Choroid plexus epithelial cell (primary cell): Measurements from ENCODE around the gene ERI3.
A peak's percentile ranks its signal among the peaks of the same experiment; 100 is the strongest.

Experiments used
- DNase-seq: peaks from one replicate; pipeline ENCODE4 v3.0.0-alpha.2; 2010; ENCODE audit warnings: low read depth
- H3K4me3 ChIP-seq: 2 replicates; pipeline ENCODE4 v1.5.1; 2011; ENCODE audit warnings: low read depth, mild to moderate bottlenecking, control low read depth, low read length, moderate library complexity
- CTCF ChIP-seq: conservative IDR thresholded peaks from 2 replicates; pipeline ENCODE4 v1.5.1; 2011; ENCODE audit warnings: low read depth, mild to moderate bottlenecking, control low read depth, inconsistent platforms, low read length, moderate library complexity

The ERI3 gene

GRCh38 chr1:44318097-44319088 lies 36.7 kb downstream of the ERI3 start:
- peak; percentile 60 for DNase-seq
- H3K4me3 ChIP-seq, result no peak overlapping the region
- TF ChIP-seq CTCF, result peak; percentile 84

GRCh38 chr1:44316231-44316759 lies 38.8 kb downstream of the ERI3 start:
- no peak overlapping the region for H3K4me3 ChIP-seq
- DNase-seq, result peak; percentile 26
- TF ChIP-seq CTCF, result no peak

- no peak for DNase-seq
- no peak overlapping the region for H3K4me3 ChIP-seq
- no peak for TF ChIP-seq CTCF
Observed at GRCh38 chr1:44315521-44315920, 39.5 kb downstream of the ERI3 start.

- no peak for DNase-seq
- TF ChIP-seq CTCF, result peak; percentile 42
- H3K4me3 ChIP-seq, result no peak overlapping the region
Observed at GRCh38 chr1:44314452-44314851, 40.6 kb downstream of the ERI3 start.

GRCh38 chr1:44313265-44313918 lies 41.7 kb downstream of the ERI3 start:
- no peak for TF ChIP-seq CTCF
- H3K4me3 ChIP-seq, result no peak overlapping the region
- DNase-seq, result no peak

GRCh38 chr1:44312399-44313196 lies 42.5 kb downstream of the ERI3 start:
- no peak for TF ChIP-seq CTCF
- no peak for DNase-seq
- no peak overlapping the region for H3K4me3 ChIP-seq
